ENCODE measurements around the gene DNAH6.

- TF ChIP-seq CTCF (IDR thresholded peaks at IDR 0.05; ENCODE audit: low read depth, low read length) = no peak
- no peak for TF ChIP-seq EZH2phosphoT487 (IDR thresholded peaks at IDR 0.05; ENCODE audit: low read depth)
Observed at GRCh38 chr2:84646514-84646913, 130.2 kb downstream of the DNAH6 start.

Data from OCI-LY3 (cell line).